GM12878 (cell line): Measurements from ENCODE around the gene ASIP. TPM values are rescaled to one million over a fixed set of nuclear protein-coding genes. Genes with fewer than 3 reads are reported as not detected.

Source experiments
- ATAC-seq: fragments of 200-7000 bp; cut with Tn5 transposase; 3 replicates; pipeline ENCODE4 v1.9.1; 2020; ENCODE audit warnings: mild to moderate bottlenecking, moderate library complexity
- BruUV-seq: library from RNA; stranded (reverse); fragments of 400-500 nt; replicated peaks from 2 replicates; lab custom pipeline; 2021; lab: Mats Ljungman, UMichigan
- CTCF ChIA-PET: fragments of 300-600 bp; sonication (Branson Sonifier 250); formaldehyde crosslinking; extraction: SDS; loops from one replicate; lab custom pipeline; 2021; ENCODE audit warnings: inconsistent platforms; lab: Yijun Ruan, JAX
- POLR2A ChIA-PET: fragments of 350-600 bp; formaldehyde crosslinking; extraction: SDS; loops from one replicate; lab custom pipeline; 2021; ENCODE audit warnings: inconsistent platforms; lab: Charles Lee
- RAD21 ChIA-PET: fragments of 300-600 bp; sonication (Branson Sonifier 250); formaldehyde crosslinking; loops from one replicate; lab custom pipeline; 2023; ENCODE audit warnings: antibody characterized with exemption; ENCODE audit not compliant: unreplicated experiment; lab: Charles Lee
- SMC1A ChIA-PET: fragments of 300-600 bp; sonication (Branson Sonifier 250); formaldehyde crosslinking; loops from one replicate; lab custom pipeline; 2023; ENCODE audit not compliant: unreplicated experiment, uncharacterized antibody; lab: Charles Lee
- DNase-seq: peaks from one replicate; pipeline ENCODE4 v3.0.0-alpha.2; 2011; ENCODE audit warnings: low read depth, low spot score
- FAIRE-seq: peaks from 3 replicates; lab custom pipeline; 2011; peaks lifted over from hg19 to GRCh38; lab: Jason Lieb, UNC
- H2AFZ ChIP-seq: 2 replicates; pipeline ENCODE4 v1.6.0; 2011; ENCODE audit warnings: low read depth, low read length, control low read depth; ENCODE audit not compliant: control insufficient read depth
- H3K27ac ChIP-seq: 2 replicates; pipeline ENCODE4 v1.5.1; 2011; ENCODE audit warnings: control low read depth; ENCODE audit not compliant: control insufficient read depth, insufficient read depth
- H3K27me3 ChIP-seq, 2 experiments: replicated peaks in 1 of 2; 2 replicates each; pipeline versions ENCODE4 v1.6.0 to v1.6.1; 2011; ENCODE audit warnings: low read length in 1 of 2; ENCODE audit not compliant: control insufficient read depth in 2 of 2, insufficient read depth in 2 of 2
- H3K36me3 ChIP-seq, 2 experiments: 2 replicates each; pipeline ENCODE4 v1.5.1; 2011; ENCODE audit warnings: low read length in 1 of 2; ENCODE audit not compliant: control insufficient read depth in 2 of 2, insufficient read depth in 2 of 2
- H3K4me1 ChIP-seq: 2 replicates; pipeline ENCODE4 v1.6.1; 2011; ENCODE audit warnings: mild to moderate bottlenecking, low read length, moderate library complexity, mixed read lengths; ENCODE audit not compliant: control insufficient read depth, insufficient read depth
- H3K4me2 ChIP-seq: 2 replicates; pipeline ENCODE4 v1.6.0; 2011; ENCODE audit warnings: control low read depth; ENCODE audit not compliant: control insufficient read depth, insufficient read depth
- H3K4me3 ChIP-seq: fragments of 200-600 bp; sonication (generic); 2 replicates; pipeline ENCODE4 v1.5.1; 2016
- H3K79me2 ChIP-seq: 2 replicates; pipeline ENCODE4 v1.6.0; 2011; ENCODE audit warnings: low read length; ENCODE audit not compliant: control insufficient read depth, insufficient read depth
- H3K9ac ChIP-seq: 2 replicates; pipeline ENCODE4 v1.8.0; 2011; ENCODE audit warnings: low read length, control low read depth, mixed read lengths; ENCODE audit not compliant: control insufficient read depth, insufficient read depth
- H3K9me3 ChIP-seq: replicated peaks from 3 replicates; pipeline ENCODE4 v1.5.1; 2011; ENCODE audit warnings: mild to moderate bottlenecking, low read length; ENCODE audit not compliant: control insufficient read depth, insufficient read depth
- H4K20me1 ChIP-seq: 2 replicates; pipeline ENCODE4 v1.6.0; 2011; ENCODE audit not compliant: control insufficient read depth, insufficient read depth
- CREB1 ChIP-seq: IDR thresholded peaks from 2 replicates; pipeline ENCODE4 v1.6.1; 2012; ENCODE audit warnings: low read depth, mild to moderate bottlenecking, inconsistent platforms
- CREM ChIP-seq: IDR thresholded peaks from 2 replicates; pipeline ENCODE4 v1.6.1; 2014; ENCODE audit warnings: antibody characterized with exemption, low read depth
- HDAC2 ChIP-seq: fragments of 200-600 bp; sonication (generic); IDR thresholded peaks from 2 replicates; pipeline ENCODE4 v1.6.1; 2017
- NFIC ChIP-seq: IDR thresholded peaks from 2 replicates; pipeline ENCODE4 v1.6.1; 2012; ENCODE audit warnings: low read depth, mild to moderate bottlenecking, inconsistent platforms, low read length, moderate library complexity
- NFXL1 ChIP-seq: fragments of 450-650 bp; IDR thresholded peaks from 2 replicates; pipeline ENCODE4 v1.6.1; 2017; ENCODE audit warnings: antibody characterized with exemption, mild to moderate bottlenecking, borderline replicate concordance
- SIN3A ChIP-seq: IDR thresholded peaks from 2 replicates; pipeline ENCODE4 v1.6.1; 2012; ENCODE audit warnings: low read depth, low read length, improper control_type of control experiment
- TCF7 ChIP-seq: IDR thresholded peaks from 2 replicates; pipeline ENCODE4 v1.6.1; 2014; ENCODE audit warnings: antibody characterized with exemption, borderline replicate concordance
- ZZZ3 ChIP-seq: IDR thresholded peaks from 2 replicates; pipeline ENCODE4 v1.6.1; 2011; ENCODE audit warnings: low read depth; ENCODE audit not compliant: control insufficient read depth, insufficient read length
- WGBS: methylation state at CpG from one replicate; pipeline ENCODE4 v1.1.6; 2016; ENCODE audit warnings: low lambda C conversion rate; ENCODE audit not compliant: insufficient replicate concordance, insufficient coverage; ENCODE audit errors: missing lambda C conversion rate; 5-methylcytosine and 5-hydroxymethylcytosine counted together
- in situ Hi-C: fragments of 300-500 bp; cut with MboI; formaldehyde crosslinking; loops from 9 replicates; pipeline ENCODE4 v1.14.3; 2018; ENCODE audit warnings: mixed read lengths
- intact Hi-C: fragments of 100-400 bp; cut with micrococcal nuclease; formaldehyde crosslinking; loops from one replicate; pipeline ENCODE4 v1.14.2; 2022; ENCODE audit not compliant: unreplicated experiment
- polyA plus RNA-seq, 11 experiments: library from polyadenylated mRNA; depleted of rRNA in 4 of 11; unstranded in 6 of 11; stranded (reverse) in 5 of 11; fragments of >200 nt; fragmentation: Nextera tagmentation in 4 of 11; fragmentation: Illumina TruSeq in 1 of 11; extraction: Ambion mirVana in 4 of 11; extraction: Trizol in 1 of 11; gene quantifications; 1 replicate in 1 of 11; 2 replicates in 10 of 11; pipeline versions ENCODE4 v1.2.1 to v1.2.3, GENCODE V29; 2011 to 2016; ENCODE audit warnings: inconsistent platforms in 2 of 11, missing spikeins in 2 of 11, low read depth in 1 of 11
- total RNA-seq, 4 experiments: library from RNA; depleted of rRNA in 3 of 4; stranded (reverse); fragments of >200 nt in 3 of 4; fragmentation: Illumina TruSeq in 1 of 4; extraction: Trizol in 1 of 4; gene quantifications; 2 replicates each; pipeline versions ENCODE4 v1.2.1 to v1.2.3, GENCODE V29; 2013 to 2021
- TF ChIP-seq, protein P1 (sequence below): fragments of 450-650 bp; IDR thresholded peaks from 2 replicates; pipeline ENCODE4 v1.6.1; 2017; ENCODE audit warnings: borderline replicate concordance
- TF ChIP-seq, protein P2 (sequence below): fragments of 450-650 bp; formaldehyde crosslinking; IDR thresholded peaks from 2 replicates; pipeline ENCODE4 v1.4.0; 2022; ENCODE audit warnings: mild to moderate bottlenecking, moderate library complexity
- TF ChIP-seq, protein P3 (sequence below): IDR thresholded peaks from 2 replicates; pipeline ENCODE4 v1.6.1; 2011; ENCODE audit warnings: borderline replicate concordance, low read depth, mild to moderate bottlenecking, moderate library complexity, low read length; ENCODE audit not compliant: insufficient read depth, poor library complexity, severe bottlenecking
- TF ChIP-seq, protein P4 (sequence below): IDR thresholded peaks from 2 replicates; pipeline ENCODE4 v1.6.1; 2012; ENCODE audit warnings: improper control_type of control experiment, low read depth, low read length; ENCODE audit not compliant: insufficient replicate concordance

The ASIP gene
- total and polyA plus RNA-seq, 10 of the 15 experiments (the other 5 are each of a cell fraction or from before 2014, with no cell fraction given), result 0.29 TPM; not detected in 9

DNA sequence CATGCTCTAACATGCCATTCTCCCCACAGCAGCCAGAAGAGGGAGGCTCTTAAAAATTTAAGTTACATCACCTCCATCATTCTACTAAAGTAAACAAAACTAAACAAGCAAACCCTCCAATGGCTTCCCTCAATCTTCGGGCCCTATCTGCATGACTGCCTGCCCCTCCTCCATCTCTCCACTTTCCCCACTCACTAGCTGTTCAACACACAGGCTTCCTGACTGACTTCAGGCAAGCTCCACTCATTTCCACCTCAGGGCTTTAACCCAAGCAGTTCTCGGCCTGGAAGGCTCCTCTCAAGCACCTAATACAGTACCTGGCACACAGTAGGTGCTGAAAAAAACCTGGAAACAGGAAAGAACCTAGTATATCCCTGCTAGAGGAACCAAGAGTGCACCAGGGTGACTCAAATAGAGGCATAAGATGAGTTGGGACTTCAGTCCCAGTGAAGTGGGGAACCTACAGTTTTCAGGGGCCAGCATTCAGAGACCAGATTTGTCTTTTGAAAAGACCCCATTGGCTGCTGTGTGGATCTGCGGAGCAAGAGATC lies 59.1 kb downstream of the ASIP start:
- H3K4me3 ChIP-seq, result peak overlapping the region; percentile 95; the same call in 1 of the 2 replicates
- SMC1A ChIA-PET, result interaction anchor here (1.4 kb wide), 1 partner anchor 469 kb away, joined by 4 read pairs; no protein-coding TSS in a partner anchor
- in situ Hi-C loops, result no loop called here
- no peak for TF ChIP-seq HDAC2
- TF ChIP-seq SIN3A, result no peak
- no peak for TF ChIP-seq NFXL1
- TF ChIP-seq, protein P1, sequence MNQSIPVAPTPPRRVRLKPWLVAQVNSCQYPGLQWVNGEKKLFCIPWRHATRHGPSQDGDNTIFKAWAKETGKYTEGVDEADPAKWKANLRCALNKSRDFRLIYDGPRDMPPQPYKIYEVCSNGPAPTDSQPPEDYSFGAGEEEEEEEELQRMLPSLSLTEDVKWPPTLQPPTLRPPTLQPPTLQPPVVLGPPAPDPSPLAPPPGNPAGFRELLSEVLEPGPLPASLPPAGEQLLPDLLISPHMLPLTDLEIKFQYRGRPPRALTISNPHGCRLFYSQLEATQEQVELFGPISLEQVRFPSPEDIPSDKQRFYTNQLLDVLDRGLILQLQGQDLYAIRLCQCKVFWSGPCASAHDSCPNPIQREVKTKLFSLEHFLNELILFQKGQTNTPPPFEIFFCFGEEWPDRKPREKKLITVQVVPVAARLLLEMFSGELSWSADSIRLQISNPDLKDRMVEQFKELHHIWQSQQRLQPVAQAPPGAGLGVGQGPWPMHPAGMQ, result no peak
- TF ChIP-seq ZZZ3, result no peak
- TF ChIP-seq, protein P2, sequence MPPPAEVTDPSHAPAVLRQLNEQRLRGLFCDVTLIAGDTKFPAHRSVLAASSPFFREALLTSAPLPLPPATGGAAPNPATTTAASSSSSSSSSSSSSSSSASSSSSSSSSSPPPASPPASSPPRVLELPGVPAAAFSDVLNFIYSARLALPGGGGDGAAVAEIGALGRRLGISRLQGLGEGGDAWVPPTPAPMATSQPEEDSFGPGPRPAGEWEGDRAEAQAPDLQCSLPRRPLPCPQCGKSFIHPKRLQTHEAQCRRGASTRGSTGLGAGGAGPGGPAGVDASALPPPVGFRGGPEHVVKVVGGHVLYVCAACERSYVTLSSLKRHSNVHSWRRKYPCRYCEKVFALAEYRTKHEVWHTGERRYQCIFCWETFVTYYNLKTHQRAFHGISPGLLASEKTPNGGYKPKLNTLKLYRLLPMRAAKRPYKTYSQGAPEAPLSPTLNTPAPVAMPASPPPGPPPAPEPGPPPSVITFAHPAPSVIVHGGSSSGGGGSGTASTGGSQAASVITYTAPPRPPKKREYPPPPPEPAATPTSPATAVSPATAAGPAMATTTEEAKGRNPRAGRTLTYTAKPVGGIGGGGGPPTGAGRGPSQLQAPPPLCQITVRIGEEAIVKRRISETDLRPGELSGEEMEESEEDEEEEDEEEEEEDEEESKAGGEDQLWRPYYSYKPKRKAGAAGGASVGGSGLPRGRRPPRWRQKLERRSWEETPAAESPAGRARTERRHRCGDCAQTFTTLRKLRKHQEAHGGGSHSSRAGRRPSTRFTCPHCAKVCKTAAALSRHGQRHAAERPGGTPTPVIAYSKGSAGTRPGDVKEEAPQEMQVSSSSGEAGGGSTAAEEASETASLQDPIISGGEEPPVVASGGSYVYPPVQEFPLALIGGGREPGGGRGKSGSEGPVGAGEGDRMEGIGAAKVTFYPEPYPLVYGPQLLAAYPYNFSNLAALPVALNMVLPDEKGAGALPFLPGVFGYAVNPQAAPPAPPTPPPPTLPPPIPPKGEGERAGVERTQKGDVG (CRISPR knock-in tag), result no peak
- no peak for TF ChIP-seq TCF7
- TF ChIP-seq, protein P3, sequence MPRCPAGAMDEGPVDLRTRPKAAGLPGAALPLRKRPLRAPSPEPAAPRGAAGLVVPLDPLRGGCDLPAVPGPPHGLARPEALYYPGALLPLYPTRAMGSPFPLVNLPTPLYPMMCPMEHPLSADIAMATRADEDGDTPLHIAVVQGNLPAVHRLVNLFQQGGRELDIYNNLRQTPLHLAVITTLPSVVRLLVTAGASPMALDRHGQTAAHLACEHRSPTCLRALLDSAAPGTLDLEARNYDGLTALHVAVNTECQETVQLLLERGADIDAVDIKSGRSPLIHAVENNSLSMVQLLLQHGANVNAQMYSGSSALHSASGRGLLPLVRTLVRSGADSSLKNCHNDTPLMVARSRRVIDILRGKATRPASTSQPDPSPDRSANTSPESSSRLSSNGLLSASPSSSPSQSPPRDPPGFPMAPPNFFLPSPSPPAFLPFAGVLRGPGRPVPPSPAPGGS, result no peak
- TF ChIP-seq CREM, result no peak
- TF ChIP-seq NFIC, result no peak
- TF ChIP-seq, protein P4, sequence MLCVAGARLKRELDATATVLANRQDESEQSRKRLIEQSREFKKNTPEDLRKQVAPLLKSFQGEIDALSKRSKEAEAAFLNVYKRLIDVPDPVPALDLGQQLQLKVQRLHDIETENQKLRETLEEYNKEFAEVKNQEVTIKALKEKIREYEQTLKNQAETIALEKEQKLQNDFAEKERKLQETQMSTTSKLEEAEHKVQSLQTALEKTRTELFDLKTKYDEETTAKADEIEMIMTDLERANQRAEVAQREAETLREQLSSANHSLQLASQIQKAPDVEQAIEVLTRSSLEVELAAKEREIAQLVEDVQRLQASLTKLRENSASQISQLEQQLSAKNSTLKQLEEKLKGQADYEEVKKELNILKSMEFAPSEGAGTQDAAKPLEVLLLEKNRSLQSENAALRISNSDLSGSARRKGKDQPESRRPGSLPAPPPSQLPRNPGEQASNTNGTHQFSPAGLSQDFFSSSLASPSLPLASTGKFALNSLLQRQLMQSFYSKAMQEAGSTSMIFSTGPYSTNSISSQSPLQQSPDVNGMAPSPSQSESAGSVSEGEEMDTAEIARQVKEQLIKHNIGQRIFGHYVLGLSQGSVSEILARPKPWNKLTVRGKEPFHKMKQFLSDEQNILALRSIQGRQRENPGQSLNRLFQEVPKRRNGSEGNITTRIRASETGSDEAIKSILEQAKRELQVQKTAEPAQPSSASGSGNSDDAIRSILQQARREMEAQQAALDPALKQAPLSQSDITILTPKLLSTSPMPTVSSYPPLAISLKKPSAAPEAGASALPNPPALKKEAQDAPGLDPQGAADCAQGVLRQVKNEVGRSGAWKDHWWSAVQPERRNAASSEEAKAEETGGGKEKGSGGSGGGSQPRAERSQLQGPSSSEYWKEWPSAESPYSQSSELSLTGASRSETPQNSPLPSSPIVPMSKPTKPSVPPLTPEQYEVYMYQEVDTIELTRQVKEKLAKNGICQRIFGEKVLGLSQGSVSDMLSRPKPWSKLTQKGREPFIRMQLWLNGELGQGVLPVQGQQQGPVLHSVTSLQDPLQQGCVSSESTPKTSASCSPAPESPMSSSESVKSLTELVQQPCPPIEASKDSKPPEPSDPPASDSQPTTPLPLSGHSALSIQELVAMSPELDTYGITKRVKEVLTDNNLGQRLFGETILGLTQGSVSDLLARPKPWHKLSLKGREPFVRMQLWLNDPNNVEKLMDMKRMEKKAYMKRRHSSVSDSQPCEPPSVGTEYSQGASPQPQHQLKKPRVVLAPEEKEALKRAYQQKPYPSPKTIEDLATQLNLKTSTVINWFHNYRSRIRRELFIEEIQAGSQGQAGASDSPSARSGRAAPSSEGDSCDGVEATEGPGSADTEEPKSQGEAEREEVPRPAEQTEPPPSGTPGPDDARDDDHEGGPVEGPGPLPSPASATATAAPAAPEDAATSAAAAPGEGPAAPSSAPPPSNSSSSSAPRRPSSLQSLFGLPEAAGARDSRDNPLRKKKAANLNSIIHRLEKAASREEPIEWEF, result no peak
- TF ChIP-seq CREB1, result no peak

More for the DNA sequence above, 59.1 kb downstream of the ASIP start:
- Histone ChIP-seq H3K36me3 (peaks cover 0 to under 1% of the 10 kb centered on the region in 2 experiments; a peak in 2 of 4 replicates), H3K4me2 (peak overlapping the region; percentile 91), H3K79me2 (peaks cover 48% of the 10 kb centered on the region), H3K27me3 (no peaks in the 10 kb centered on the region), H3K9me3 (no peaks in the 10 kb centered on the region), H3K27ac (peak overlapping the region; percentile 0; the same call in 1 of the 2 replicates), H4K20me1 (no peaks in the 10 kb centered on the region), H3K4me1 (peaks cover 11% of the 10 kb centered on the region), H2AFZ (no peak overlapping the region), H3K9ac (no peak overlapping the region)
- FAIRE-seq, result no peak
- BruUV-seq, result no TSS peak
- no peak for ATAC-seq
- ChIA-PET CTCF (interaction anchor here (1.3 to 5.8 kb wide), 3 partner anchors 12 to 230 kb away, joined by 3 to 40 read pairs (median 3); no protein-coding TSS in a partner anchor), RAD21 (interaction anchor here (4.8 kb wide), 1 partner anchor 12 kb away, joined by 21 read pairs; no protein-coding TSS in a partner anchor), POLR2A (interaction anchor here (4.7 kb wide), 1 partner anchor 216 kb away, joined by 21 read pairs; the partner anchor contains the start of gene DYNLRB1)
- no peak for DNase-seq
- intact Hi-C loops, result no loop called here
- 92% methylated on average over 3 of the region's 3 CpGs for WGBS
